ENCODE data around the gene ZNF689.
A peak's percentile ranks its signal among the peaks of the same experiment; 100 is the strongest.

ZNF689 gene

DNA sequence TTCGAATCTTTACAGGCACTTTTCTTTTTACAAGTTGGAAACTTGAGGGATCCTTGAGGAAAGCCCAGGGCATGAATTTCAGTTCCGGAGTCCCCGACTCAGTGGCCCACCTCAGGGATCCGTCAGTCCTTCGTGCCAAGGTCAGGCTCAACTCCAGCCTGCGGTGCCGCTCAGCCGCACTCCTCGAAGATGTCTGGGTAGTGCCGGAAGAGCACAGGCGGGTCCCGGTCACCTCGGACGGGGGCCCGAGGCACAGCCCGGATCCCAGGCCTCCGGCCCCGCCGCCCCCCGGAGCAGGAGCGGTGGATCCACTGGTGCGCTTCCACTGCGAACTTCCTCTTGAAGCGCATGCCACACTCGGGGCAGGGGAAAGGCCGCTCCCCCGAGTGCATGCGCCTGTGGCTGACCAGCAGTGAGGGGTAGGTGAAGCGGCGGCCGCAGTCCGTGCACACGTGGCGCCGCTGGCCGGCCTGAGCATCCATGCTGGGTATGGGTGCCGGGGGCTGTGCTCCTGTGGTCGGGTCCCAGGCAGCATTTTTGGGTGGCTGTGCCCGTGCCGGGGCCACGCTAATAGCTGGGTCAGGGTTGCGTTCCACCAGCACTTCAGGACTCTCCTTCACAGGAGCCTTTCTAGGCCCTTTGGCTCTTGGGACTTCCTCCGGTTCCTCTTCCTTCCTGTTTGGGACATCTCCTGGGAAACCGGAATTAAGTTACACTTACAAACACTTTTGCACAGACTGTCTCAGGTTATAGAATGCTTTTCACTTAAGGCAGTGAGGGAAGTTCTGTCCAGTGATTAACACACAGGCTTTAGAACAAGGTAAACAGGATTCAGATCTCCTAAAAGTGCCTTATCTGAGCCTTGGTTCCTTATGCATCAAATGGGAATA, 40.2 kb downstream of the ZNF689 start:
- no peak overlapping the region for H3K4me3 ChIP-seq (ENCODE audit: low read depth, low read length)
- ChIA-PET CTCF (interaction anchor here (0.9 to 2.4 kb wide), 2 partner anchors 12 to 81 kb away, joined by 3 to 7 read pairs; partner anchors contain the start of genes PRR14 and ZNF764), POLR2A (interaction anchor here (2.4 kb wide), 1 partner anchor 12 kb away, joined by 23 read pairs; the partner anchor contains the start of gene ZNF764)
- no peak for TF ChIP-seq CTCF (IDR thresholded peaks at IDR 0.05; ENCODE audit: insufficient read depth, low read length, missing control alignments)
- DNase-seq (ENCODE audit: low read depth, low spot score) = no peak

DNA sequence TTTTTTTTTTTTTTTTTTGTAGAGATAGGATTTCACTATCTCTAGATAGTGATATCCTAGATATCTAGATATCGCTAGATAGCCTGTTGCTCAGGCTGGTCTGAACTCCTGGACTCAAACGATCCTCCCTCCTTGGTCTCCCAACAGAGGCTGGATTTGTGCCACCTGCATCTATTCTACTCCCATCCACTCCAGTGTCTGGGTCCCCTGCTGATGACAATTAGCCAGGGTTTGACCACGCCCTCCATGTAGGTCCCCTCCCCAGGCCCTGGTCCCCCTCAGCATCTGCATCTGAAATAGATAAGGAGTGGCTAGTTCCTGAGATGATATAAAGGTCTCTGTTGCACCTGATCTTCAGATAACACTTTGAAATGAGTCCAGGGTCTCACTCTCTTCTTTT, 40.9 kb downstream of the ZNF689 start:
- CTCF ChIA-PET = interaction anchor here (0.8 kb wide), 1 partner anchor 11 kb away, joined by 4 read pairs; the partner anchor contains the start of gene ZNF764
- no peak overlapping the region for H3K4me3 ChIP-seq (ENCODE audit: low read depth, low read length)
- no peak for DNase-seq (ENCODE audit: low read depth, low spot score)
- TF ChIP-seq CTCF (IDR thresholded peaks at IDR 0.05; ENCODE audit: insufficient read depth, low read length, missing control alignments) = no peak
- POLR2A ChIA-PET = no interaction called here

GRCh38 chr16:30567991-30568638, 42.1 kb downstream of the ZNF689 start:
- TF ChIP-seq CTCF (IDR thresholded peaks at IDR 0.05; ENCODE audit: insufficient read depth, low read length, missing control alignments) = no peak
- ChIA-PET CTCF (interaction anchor here (0.8 to 1.1 kb wide), 2 partner anchors 10 to 138 kb away, joined by 4 to 5 read pairs; partner anchors contain the start of genes DCTPP1 and ZNF764), POLR2A (interaction anchor here (0.6 kb wide), 1 partner anchor 42 kb away, joined by 3 read pairs; no protein-coding TSS in a partner anchor)
- peak; percentile 19 for DNase-seq (ENCODE audit: low read depth, low spot score)
- H3K4me3 ChIP-seq (ENCODE audit: low read depth, low read length) = no peak overlapping the region

DNA sequence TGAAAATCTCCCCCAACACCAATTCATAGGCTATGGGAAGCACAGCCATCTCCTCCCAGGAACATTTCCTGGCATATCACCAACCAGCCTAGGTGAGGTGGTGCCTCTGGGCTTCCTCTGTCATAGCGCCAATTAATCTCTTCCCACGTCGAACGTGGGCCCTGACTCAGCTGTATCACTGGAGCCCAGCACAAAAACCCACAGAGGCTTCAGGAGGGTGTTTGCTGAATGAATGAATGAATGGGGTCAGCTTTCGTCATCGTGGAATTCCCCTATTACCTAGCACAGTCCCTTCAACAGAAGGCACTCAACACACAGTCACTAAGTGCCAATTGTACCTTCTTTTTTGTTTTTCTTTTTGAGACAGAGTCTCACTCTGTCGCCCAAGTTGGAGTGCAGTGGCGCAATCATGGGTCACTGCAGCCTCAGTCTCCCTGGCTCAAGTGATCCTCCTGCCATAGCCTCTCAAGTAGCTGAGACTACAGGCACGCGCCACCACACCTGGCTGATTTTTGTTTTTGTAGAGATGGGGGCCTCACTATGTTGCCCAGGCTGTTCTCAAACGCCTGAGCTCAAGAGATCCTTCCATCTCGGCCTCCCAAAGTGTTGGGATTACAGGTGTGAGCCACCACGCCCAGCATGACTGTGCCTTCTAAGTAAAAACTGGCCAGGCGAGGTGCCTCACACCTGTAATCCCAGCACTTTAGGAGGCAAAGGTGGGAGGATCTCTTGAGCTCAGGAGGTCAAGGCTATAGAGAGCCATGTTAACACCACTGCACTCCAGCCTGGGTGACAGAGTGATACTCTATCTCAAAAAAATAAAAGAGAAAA, 42.8 kb downstream of the ZNF689 start:
- no peak for TF ChIP-seq CTCF (IDR thresholded peaks at IDR 0.05; ENCODE audit: insufficient read depth, low read length, missing control alignments)
- ChIA-PET CTCF (interaction anchor here (0.9 to 1.6 kb wide), 4 partner anchors 9 to 137 kb away, joined by 3 to 5 read pairs (median 4); partner anchors contain the start of genes DCTPP1 and ZNF764), POLR2A (no interaction called here)

DNA sequence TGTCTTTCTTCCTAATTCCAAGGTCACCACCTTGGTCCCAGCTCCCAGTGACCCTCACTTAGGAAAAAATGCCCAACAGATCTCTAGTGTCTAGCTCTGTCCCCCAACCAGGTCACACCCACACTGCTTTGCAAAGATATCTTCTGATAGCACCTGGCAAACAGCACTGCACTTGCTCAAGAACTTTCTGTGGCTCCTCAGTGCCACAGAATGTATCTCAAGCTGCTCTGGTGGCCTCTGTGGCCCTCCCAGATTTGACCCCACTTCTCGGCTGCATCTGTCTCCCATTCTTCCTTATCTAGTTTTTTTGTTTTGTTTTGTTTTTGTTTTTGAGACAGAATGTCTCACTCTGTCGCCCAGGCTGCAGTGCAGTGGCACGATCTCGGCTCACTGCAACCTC, 43.7 kb downstream of the ZNF689 start:
- H3K4me3 ChIP-seq (ENCODE audit: low read depth, low read length) = no peak overlapping the region
- TF ChIP-seq CTCF (IDR thresholded peaks at IDR 0.05; ENCODE audit: insufficient read depth, low read length, missing control alignments) = no peak
- POLR2A ChIA-PET = no interaction called here
- CTCF ChIA-PET = interaction anchor here (0.9 to 1.6 kb wide), 3 partner anchors 8 to 25 kb away, joined by 3 to 4 read pairs (median 3); partner anchors contain the start of gene ZNF764
- DNase-seq (ENCODE audit: low read depth, low spot score) = no peak

More for the DNA sequence above, 42.8 kb downstream of the ZNF689 start:
- DNase-seq (ENCODE audit: low read depth, low spot score) = no peak
- H3K4me3 ChIP-seq (ENCODE audit: low read depth, low read length) = no peak overlapping the region
